GM19023 (cell line): ENCODE measurements around the gene VAT1L.
A peak's percentile ranks its signal among the peaks of the same experiment; 100 is the strongest.

Experiments
- ATAC-seq: cut with Tn5 transposase; IDR thresholded peaks from one replicate; pipeline ENCODE4 v1.9.1; 2021; ENCODE audit warnings: mild to moderate bottlenecking, moderate library complexity; ENCODE audit not compliant: unreplicated experiment

VAT1L gene, protein sequence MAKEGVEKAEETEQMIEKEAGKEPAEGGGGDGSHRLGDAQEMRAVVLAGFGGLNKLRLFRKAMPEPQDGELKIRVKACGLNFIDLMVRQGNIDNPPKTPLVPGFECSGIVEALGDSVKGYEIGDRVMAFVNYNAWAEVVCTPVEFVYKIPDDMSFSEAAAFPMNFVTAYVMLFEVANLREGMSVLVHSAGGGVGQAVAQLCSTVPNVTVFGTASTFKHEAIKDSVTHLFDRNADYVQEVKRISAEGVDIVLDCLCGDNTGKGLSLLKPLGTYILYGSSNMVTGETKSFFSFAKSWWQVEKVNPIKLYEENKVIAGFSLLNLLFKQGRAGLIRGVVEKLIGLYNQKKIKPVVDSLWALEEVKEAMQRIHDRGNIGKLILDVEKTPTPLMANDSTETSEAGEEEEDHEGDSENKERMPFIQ

DNA sequence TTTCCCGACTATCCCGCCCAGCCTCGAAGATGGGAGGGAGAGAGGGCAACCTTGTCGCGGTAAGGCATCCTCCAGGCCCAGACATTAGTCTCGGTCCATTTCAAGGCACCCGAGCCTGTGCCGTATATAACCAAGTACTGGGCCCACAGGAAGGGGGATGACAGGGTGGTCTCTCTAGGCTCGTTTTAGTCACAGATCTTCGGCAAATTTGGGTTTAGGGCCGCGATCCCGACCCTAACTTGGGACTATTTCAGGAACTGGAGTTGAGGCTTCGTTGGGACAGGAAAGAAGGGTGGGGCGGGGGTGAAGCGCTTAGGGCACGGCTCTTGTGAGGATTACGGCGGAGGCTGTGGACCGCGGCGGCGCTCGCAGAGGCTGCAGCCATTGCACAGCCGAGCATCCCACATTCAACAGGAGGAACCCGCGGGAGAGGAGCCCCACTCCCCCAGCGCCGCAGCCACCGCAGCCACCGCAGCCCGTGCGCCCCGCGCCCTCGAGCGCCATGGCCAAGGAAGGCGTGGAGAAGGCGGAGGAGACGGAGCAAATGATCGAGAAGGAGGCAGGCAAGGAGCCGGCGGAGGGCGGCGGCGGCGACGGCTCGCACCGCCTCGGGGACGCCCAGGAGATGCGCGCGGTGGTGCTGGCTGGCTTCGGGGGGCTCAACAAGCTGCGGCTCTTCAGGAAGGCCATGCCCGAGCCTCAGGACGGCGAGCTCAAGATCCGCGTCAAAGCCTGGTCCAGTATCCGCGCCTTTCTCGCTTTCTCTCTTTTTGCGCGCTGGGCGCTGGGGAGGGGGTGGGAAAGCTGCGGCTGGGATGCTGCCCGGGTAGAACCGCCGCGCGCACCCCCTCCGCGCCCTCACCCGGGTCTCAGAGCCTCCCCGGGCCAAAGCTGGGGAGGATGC, at the start of gene VAT1L:
TSS of gene VAT1L (plus strand) at position 384 of the 904 bp plus-strand sequence. CDS start at position 503, 119 bp downstream.
- ATAC-seq: peak; percentile 67

DNA sequence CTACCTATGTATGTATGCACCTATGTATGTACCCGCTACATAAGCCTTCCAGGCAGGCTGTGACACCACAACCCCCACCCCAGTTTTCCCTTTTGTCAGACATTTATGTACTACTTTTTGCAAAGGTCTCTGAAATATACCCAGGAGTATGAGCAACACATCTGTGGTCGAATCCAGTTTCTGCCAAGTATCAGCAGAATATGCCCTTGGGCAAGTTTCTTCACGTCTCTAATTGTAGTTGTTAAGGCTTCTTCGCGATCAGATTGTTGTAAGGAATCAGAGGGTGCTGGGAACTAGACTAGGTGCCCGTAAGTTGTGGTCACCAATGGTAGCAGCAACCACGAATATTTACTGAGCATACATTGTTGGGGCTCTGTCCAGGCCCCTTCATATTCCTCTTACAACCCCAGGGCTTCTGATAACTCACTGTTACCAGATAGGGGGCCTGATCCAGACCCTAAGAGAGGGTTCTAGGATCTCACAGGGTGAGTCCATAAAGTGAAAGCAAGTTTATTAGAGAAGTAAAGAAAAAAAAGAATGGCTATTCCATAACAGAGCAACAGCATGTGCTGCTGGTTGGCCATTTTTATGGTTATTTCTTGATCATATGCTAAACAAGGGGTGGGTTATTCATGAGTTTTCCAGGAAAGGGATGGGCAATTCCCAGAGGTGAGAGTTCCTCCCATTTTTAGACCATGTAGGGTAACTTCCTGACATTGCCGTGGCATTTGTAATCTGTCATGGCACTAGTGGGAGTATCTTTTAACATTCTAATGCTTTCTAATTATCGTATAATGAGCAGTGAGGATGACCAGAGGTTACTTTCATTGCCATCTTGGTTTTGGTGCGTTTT, 49.4 kb upstream of the VAT1L start:
- ATAC-seq: no peak

DNA sequence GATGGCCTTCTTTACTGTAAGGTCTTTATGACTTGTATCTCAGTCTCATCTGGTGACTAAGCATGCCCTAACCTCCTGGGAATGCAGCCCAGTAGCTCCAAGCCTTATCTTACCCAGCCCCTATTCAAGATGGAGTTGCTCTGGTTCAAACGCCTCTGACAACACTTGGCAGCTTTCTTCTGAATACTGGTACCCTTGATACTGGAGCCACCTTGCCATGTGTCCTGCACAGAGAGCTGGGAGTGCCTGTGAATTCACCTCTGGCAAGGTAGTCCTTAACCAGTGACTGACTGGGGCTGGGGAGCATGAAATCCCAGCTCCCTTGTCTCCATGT, 48.8 kb upstream of the VAT1L start:
- ATAC-seq: no peak

DNA sequence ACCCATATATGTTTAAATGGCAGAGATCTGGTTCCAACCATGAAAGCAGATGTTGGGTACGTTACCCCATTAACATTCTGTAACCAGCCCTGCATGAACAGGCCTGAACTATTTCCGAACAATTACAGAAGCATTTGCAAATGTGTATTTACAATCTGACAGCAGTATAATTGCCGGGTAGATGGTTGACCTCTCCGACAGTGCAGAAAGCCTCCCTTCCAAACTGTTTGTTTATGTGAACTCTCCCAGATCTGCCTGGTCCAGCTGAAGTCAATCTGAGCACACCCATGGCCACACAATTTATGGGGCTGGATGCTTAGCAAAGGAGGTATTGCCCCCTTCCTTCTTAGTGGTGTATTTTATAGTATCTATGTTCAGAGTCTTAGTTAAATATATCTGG, 44.2 kb upstream of the VAT1L start:
- ATAC-seq: no peak

DNA sequence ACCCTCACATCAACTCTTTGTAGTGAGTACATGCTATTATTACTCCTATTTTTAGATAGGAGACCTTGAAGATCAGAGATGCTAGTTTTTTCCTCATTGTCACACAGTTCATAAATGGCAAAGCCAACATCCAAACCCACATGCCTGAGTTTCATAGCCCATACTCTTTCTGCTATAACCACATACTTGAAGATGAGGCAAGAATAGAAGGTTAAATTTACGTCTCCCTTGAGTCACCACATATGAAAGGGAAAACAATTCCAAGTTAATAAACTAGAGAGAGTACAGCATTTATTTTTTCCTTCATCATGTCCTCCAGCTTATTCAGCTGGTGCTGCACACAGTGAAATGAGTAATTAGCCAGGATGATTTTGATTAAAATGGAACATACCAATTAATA, 42.4 kb upstream of the VAT1L start:
- no peak for ATAC-seq

DNA sequence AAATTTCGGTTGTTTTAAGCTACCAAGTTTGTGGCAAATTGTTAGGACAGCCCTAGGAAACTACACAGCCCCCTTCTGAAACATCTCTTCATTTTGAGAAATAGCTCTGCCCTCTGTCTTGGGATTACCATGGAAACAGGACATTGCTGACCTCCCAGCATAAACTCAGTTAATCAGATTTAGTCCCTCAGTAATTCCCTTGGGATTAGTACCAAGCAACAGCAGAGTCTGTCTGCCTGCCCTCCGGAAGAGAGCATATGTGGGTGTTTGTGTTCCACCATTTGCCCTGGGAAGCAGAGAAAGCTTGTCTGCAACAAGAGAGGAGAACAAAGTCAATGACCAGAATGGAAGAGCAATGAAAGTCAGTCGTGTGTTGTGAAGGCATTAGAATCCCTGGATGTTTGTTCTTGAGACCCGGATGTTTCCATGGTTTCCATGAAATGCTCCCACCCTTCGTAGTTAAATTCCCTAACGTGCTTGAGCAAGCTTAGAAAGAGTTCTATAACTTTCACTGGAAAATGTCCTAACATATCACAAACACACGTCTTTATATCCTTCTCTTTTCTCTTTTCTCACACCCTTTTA, 39.9 kb upstream of the VAT1L start:
- ATAC-seq: no peak

DNA sequence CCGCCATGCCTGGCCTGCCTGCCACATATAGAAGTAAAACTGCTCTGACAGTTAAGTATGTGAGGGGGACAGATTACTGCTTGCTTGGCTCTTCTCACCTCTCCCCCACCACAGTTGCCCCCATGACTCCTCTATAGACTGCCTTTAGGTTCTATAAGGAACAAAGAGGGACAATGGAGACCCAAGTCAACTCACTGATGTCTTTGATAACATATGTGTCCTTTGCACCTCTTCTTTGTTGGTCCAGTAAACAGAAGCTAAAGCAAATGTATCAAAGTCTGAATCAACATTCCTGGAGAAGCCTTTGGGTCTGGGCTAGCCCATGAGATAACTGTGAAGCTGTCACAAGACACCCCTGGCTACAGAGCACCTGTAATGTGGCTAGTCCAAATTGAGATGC, 38.9 kb upstream of the VAT1L start:
- no peak for ATAC-seq

DNA sequence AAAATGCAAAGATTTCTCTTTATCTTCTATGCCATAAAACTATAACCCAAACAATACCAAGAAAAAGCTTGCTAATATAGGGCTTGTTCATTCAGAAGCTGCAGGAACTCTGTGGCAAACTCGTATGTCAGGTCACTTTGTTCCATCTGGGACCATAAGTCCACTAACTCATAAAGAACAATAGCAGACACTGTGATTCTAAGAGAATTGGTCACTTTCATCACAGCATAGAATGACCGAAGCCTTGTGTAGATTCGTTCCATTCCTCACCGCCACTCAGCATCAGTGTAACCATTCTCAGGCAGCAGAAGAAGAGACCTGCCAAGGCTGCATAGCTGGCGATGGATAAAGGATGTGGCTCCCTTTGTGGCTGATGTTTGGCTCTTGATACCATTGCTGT, 30.3 kb upstream of the VAT1L start:
- ATAC-seq: no peak

DNA sequence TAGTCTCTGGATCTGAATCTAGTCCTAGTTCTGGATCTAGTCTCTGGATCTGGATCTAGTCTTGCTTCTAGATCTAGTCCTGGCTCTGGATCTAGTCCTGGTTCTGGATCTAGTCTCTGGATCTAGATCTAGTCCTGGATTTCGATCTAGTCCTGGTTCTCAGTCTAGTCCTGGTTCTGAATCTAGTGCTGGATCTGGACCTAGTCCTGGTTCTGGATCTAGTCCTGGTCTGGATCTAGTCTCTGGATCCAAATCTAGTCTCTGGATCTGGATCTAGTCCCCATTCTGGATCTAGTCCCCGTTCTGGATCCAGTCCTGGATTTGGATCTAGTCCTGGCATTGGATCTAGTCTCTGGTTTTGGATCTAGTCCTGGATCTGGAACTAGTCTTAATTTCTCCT, 29.9 kb upstream of the VAT1L start:
- ATAC-seq: no peak

DNA sequence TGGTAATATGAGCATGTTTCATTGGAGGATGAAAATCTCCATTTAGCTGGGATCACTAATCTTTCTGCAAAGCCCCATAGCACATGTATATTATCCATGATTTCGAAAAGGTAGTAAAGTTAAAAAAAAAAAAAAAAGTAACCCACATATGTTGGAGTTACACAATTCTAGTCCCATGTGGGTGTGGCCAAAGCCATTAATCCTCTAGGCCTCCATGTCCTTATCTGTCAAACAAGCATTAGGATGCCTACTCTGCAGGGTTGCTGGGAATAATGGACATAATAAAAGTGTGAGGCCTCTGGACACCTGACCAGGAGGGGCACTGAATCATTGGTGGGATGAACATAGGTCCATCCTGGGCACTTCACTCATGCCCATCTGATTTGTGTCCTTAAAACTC, 29.2 kb upstream of the VAT1L start:
- no peak for ATAC-seq

DNA sequence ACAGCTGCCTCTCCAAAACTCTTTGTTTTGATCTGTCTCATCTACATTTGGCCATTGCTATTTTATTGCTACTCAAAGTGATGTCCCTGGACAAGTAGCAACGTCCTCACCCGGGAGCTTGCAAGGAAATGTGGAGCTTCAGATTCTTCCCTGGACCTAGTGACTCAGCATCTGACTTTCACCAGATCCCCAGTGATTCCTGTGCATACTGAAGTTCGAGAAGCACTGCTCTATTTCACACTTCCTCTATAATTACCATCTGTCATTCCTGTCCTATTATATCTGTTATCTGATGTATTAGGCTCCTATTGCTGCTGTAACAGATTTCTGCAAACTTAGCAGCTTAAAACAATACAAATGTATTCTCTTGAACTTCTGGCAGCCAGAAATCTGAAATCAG, 28.5 kb upstream of the VAT1L start:
- ATAC-seq: no peak

DNA sequence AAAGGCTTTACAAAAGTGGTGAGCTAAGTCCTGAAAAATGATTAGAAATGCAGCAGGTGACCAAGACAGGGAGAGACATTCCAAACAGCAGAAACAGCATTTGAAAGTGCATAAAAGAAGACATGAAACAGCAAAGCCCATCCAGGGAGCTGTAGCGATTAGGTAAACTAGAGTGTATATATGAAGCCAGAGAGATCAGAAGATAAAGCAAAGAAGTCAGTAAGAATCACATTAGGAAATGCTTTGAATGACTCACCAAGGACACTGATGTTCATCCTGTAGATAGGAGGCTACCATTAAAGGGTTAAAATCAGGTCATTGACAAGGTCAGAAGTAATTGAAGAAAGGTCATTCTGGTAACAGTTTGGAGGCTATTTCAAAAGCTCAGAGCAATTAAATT, 27.6 kb upstream of the VAT1L start:
- no peak for ATAC-seq

DNA sequence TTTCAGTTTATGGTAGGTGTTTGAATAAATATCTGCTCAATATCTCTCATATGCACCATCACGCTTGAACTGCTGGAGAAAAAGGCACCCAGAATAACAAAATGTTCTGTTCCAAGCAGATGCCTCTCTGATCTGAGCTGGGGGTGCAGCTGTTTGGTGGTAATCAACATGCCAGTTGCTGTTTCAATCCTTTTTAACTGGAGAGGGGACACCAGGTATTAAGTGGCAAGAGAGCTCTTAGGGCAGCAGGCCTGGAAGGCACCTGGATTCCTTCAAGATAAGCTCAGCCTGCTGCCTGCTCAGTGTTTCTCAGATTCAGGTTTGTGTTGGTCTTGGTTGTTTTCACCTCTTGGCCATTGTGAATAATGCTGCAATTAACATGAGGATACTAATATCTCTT, 27.2 kb upstream of the VAT1L start:
- ATAC-seq: no peak

DNA sequence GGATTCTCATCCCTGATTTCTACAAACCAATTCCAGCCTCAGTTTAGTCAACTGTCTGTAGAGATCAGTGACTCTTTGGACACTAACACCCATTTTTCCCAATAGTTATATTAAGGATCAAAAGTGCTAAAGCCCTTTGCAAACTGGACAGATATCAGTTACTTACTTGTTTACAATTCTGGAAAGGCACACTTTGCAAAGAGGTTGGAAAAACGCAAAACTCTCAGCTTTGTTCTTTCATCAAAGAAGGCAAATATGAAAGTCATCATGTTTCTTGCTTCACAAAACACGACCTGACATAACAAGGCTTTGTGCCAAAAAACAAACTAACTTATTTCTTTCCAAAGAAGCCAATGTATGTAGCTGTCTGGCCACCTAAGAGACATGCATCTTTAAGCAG, 26.1 kb upstream of the VAT1L start:
- ATAC-seq: no peak

DNA sequence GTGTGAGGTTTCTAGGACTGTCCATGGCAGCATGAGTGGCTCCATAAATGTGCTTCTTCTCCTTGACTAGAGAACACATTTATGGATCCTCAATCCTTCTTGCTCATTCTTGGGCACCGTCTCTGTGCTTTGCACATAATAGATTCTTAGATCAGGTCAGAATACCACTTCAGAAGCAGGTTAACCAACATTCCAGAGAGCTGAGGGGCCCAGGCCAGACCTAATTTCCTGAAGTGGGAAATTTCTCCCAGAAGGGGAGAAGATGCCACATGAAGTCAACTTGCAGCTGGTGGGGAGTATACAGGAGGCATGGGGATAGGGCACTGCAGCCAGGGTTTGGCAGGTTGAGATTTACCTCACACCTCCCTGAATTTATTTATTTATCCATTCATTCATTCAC, 24.4 kb upstream of the VAT1L start:
- no peak for ATAC-seq

DNA sequence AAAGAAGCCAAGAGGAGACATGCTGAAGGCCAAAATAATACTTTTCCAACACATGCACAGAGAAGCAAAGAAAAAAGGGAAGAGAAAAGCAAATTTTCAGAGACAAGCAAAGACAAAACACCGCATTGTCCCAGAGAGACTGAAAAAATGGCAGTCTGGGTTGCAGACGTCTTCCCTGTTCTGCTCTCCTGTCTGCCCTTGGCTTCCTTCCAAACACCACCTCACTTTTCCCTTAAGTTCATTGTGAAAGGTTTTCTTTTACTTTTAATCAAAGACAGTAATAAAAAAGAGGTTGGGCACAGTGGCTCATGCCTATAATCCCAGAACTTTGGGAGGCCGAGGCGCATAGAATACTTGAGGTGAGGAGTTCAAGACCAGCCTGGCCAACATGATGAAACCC, 21.2 kb upstream of the VAT1L start:
- ATAC-seq: no peak

DNA sequence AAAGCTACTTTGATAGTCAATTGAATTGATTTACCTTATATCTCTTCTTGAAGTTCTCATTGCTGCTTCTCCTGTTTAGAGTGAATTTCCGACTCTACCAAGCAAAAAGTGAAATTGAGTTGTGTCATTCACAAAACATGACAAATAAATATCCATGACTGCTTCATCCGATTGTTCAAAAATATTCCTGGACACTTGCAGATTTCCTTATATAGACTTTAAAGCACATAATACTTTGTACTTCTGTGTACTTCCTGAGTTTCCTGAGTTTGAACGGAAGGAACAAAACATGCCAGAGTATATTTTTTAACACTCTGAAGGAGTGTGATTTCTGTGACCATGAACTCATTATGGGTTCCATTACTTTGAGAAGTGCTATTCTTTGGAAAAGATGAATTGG, 20.5 kb upstream of the VAT1L start:
- ATAC-seq: no peak

DNA sequence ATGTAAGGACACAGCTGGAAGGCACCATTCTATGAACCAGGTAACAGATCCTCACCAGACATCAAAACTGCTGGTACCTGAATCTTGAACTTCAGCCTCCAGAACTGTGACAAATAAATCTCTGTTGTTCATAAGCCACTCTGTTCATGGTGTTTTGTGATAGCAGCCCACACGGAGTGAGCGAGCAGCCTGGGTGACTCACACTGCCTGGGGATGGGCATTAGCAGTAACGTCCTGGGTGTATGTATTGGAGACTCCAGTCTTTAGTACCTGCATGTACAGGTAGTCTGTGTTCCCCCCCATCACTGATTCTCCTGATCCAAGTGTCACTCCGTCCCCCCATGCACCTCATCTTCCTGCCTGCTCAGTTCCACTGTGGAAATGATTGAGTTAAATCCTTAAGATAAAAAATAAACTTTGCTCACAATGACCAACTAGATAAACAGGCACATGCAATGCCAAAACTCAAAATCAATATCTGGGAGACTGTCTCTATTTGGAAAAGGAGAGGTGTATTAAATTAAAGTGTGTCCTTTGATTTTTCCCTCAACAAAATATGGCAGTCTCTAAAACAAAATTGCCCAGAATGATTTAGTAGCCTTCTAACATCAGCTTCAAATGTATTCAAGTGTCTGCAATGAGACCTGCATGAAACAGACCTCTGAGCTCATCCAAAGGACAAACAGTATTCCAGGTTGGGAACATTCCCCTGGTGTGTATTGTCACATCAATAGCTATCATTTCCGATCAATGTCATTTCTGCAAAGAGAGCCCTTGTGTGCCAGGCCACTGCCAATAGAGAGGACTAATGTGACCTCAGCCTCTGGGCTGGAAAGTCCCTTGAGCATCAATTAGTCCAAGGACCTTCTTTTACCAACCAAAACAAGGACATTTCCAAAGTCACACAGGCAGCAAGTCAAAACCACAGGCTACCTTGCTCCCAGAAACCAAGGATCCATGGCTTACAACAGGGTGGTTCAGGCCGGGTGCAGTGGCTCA, 12.2 kb upstream of the VAT1L start:
- no peak for ATAC-seq

DNA sequence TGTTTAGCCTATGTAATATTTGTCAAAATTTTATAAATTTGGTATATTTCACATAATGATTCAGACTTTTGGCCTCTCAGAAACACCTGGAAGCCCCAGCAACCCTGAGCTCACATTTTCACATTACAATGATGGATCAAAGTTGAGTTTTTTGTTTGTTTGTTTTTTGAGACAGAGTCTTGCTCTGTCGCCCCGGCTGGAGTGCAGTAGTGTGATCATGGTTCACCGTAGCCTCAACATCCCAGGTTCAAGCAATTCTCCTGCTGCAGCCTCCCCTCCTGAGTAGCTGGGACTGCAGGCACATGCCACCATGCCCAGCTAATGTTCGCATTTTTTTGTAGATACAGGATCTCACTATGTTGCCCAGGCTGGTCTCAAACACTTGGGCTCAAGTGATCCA, 10.6 kb upstream of the VAT1L start:
- no peak for ATAC-seq

DNA sequence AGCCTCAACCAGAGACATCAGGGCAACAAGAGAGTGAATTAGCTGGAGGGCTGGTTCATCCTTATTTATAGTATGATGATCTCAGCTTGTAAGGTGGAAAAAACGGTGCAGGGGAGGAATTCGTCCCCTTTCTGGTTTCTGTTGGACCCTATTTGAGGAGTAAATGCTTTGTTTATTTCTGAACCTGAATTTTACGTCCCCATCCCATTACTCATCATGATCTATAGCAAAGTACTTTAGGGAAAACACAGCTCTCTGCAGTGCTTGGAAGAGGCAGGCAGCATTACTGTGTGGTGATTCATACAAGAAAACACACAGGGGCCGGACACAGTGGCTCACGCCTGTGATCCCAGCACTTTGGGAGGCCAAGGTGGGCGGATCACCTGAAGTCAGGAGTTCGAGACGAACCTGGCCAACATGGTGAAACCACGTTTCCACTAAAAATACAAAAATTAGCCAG, 8.0 kb upstream of the VAT1L start:
- no peak for ATAC-seq
